ENCODE measurements around the gene MYO9A. TPM values are rescaled to one million over a fixed set of nuclear protein-coding genes. Genes with fewer than 3 reads are reported as not detected.

Gene MYO9A
- total RNA-seq, 1 experiment from 2014 or later, result 21.4 TPM

DNA sequence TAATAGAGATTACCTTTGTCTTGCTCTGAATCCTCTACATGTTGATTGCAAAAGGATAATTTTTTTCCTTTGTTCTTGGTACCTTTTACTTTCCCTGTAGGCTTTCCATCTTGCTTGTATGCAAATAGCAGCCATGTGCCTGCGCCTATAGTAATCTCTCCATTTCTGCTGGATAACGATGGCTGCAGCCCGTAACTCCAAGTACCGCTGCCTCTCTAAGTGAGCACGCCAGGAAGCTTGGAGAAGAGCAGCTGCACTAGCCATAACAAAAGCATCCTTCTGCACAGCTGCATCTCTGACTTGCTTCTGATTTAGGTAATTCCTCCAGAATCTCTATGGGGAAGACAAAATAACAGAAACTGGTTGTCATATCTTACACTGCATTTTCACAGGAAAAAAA, 218.3 kb downstream of the MYO9A start:
- no peak overlapping the region for H3K14ac ChIP-seq (ENCODE audit: insufficient read depth, low read length)
- H3K27me3 ChIP-seq (ENCODE audit: insufficient read depth, low read length), result no peaks in the 10 kb centered on the region
- no peak overlapping the region for H3T11ph ChIP-seq (ENCODE audit: low read length)
- H3K9me3 ChIP-seq (ENCODE audit: control insufficient read depth, low read depth, low read length), result no peaks in the 10 kb centered on the region
- H2BK20ac ChIP-seq (ENCODE audit: low read depth, low read length, poor library complexity, severe bottlenecking), result no peak overlapping the region
- no peak overlapping the region for H2BK12ac ChIP-seq (ENCODE audit: insufficient read length, low read depth, low read length)
- no peak overlapping the region for H2BK120ac ChIP-seq (ENCODE audit: low read depth, low read length, poor library complexity, severe bottlenecking)
- H3K27ac Mint-ChIP-seq, result no peak overlapping the region
- H3K4me1 Mint-ChIP-seq, result no peaks in the 10 kb centered on the region
- no peaks in the 10 kb centered on the region for H3K23me2 ChIP-seq (ENCODE audit: insufficient read length, low read depth, low read length, poor library complexity, severe bottlenecking)
- no peak overlapping the region for H3K27ac ChIP-seq (ENCODE audit: insufficient read length, low read depth, low read length)
- H3K79me2 ChIP-seq (ENCODE audit: insufficient read depth, low read length), result no peaks in the 10 kb centered on the region
- no peak overlapping the region for H4K5ac ChIP-seq (ENCODE audit: insufficient read length, low read depth, low read length)
- H2AFZ ChIP-seq (ENCODE audit: low read length), result no peak overlapping the region
- no CpG with 5 or more reads among the region's 5 CpGs for WGBS (ENCODE audit: extremely low coverage, insufficient read length, low lambda C conversion rate)
- no peak for DNase-seq
- no peak overlapping the region for H3K9ac ChIP-seq (ENCODE audit: extremely low read depth, insufficient read length, low read length)
- no peak overlapping the region for H2AK5ac ChIP-seq (ENCODE audit: insufficient read length, low read length)
- H3K79me1 ChIP-seq (ENCODE audit: insufficient read depth, low read depth, low read length, poor library complexity, severe bottlenecking), result no peaks in the 10 kb centered on the region
- no peak overlapping the region for H3K4me3 Mint-ChIP-seq
- no peak overlapping the region for H3K4ac ChIP-seq (ENCODE audit: low read depth, low read length)
- H3K56ac ChIP-seq (ENCODE audit: insufficient read length, low read depth, low read length), result no peak overlapping the region
- H2BK15ac ChIP-seq (ENCODE audit: low read depth, low read length), result no peak overlapping the region
- H3K4me2 ChIP-seq (ENCODE audit: insufficient read depth, insufficient read length, low read length), result no peak overlapping the region
- no peaks in the 10 kb centered on the region for H4K20me1 ChIP-seq (ENCODE audit: control insufficient read depth, insufficient read depth, insufficient read length)
- no peak overlapping the region for H3K18ac ChIP-seq (ENCODE audit: insufficient read length, low read depth, low read length)
- TF ChIP-seq, protein P1, sequence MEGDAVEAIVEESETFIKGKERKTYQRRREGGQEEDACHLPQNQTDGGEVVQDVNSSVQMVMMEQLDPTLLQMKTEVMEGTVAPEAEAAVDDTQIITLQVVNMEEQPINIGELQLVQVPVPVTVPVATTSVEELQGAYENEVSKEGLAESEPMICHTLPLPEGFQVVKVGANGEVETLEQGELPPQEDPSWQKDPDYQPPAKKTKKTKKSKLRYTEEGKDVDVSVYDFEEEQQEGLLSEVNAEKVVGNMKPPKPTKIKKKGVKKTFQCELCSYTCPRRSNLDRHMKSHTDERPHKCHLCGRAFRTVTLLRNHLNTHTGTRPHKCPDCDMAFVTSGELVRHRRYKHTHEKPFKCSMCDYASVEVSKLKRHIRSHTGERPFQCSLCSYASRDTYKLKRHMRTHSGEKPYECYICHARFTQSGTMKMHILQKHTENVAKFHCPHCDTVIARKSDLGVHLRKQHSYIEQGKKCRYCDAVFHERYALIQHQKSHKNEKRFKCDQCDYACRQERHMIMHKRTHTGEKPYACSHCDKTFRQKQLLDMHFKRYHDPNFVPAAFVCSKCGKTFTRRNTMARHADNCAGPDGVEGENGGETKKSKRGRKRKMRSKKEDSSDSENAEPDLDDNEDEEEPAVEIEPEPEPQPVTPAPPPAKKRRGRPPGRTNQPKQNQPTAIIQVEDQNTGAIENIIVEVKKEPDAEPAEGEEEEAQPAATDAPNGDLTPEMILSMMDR (conservative IDR thresholded peaks at IDR 0.05), result no peak
- no peak overlapping the region for H2BK5ac ChIP-seq (ENCODE audit: insufficient read length, low read length)
- H3K27me3 Mint-ChIP-seq (ENCODE audit: low read depth), result no peaks in the 10 kb centered on the region
- no peaks in the 10 kb centered on the region for H3K4me1 ChIP-seq (ENCODE audit: insufficient read depth, low read length)
- H4K8ac ChIP-seq (replicated peaks; ENCODE audit: insufficient read length, low read depth, low read length), result no peak overlapping the region
- H3K36me3 Mint-ChIP-seq (ENCODE audit: insufficient read depth in 1 of 3, low read depth in 3 of 3), result peaks cover 0 to 9% (median 8%) of the 10 kb centered on the region in 3 experiments; a peak in 5 of 7 replicates
- no peaks in the 10 kb centered on the region for H3K9me3 Mint-ChIP-seq
- H4K91ac ChIP-seq (ENCODE audit: insufficient read length, low read depth, low read length), result no peak overlapping the region
- no peak overlapping the region for H3K23ac ChIP-seq (ENCODE audit: insufficient read length, low read depth, low read length)
